Tibial nerve (tissue), 4 donors: ENCODE results near the gene FXYD6. TPM values are rescaled to one million over a fixed set of nuclear protein-coding genes. Genes with fewer than 3 reads are reported as not detected.
"Not testable (repeated sequence)": the region's sequence is repeated elsewhere in the genome, so short reads cannot be mapped to it uniquely, and the experiment has no call there.

Source experiments
- DNase-seq, 2 donors: peaks; one replicate each; pipeline ENCODE4 v3.0.0-alpha.2; 2019; ENCODE audit warnings: low spot score in 2 of 2
- H3K27ac ChIP-seq, 4 donors: fragments of 200-600 bp; sonication (generic) in 3 of 4; one replicate each; pipeline ENCODE4 v1.5.1; 2017 to 2019; ENCODE audit warnings: mild to moderate bottlenecking in 1 of 4
- H3K27me3 ChIP-seq, 2 donors: fragments of 200-600 bp; sonication (generic) in 1 of 2; one replicate each; pipeline versions ENCODE4 v1.5.1 to v1.6.0; 2017 to 2019
- H3K36me3 ChIP-seq, 3 donors: fragments of 200-600 bp; sonication (generic); one replicate each; pipeline ENCODE4 v1.5.1; 2018 to 2019
- H3K4me1 ChIP-seq, 4 donors: fragments of 200-600 bp; sonication (generic) in 3 of 4; one replicate each; pipeline ENCODE4 v1.5.1; 2017 to 2019
- H3K4me3 ChIP-seq, 4 donors: fragments of 200-600 bp; sonication (generic) in 3 of 4; one replicate each; pipeline ENCODE4 v1.5.1; 2017 to 2019; ENCODE audit warnings: mild to moderate bottlenecking in 1 of 4, moderate library complexity in 1 of 4
- H3K9me3 ChIP-seq, 4 donors: fragments of 200-600 bp; sonication (generic) in 3 of 4; one replicate each; pipeline ENCODE4 v1.5.1; 2017 to 2019
- CTCF ChIP-seq, 5 experiments: fragments of 200-600 bp in 3 of 5; fragments of 450-650 bp in 2 of 5; sonication (generic) in 3 of 5; IDR thresholded peaks; one replicate each; pipeline ENCODE4 v1.5.1; 2016 to 2019; ENCODE audit warnings: antibody characterized with exemption in 5 of 5, mild to moderate bottlenecking in 3 of 5, moderate library complexity in 2 of 5
- EP300 ChIP-seq, 2 donors: sonication (generic); formaldehyde crosslinking; IDR thresholded peaks; one replicate each; pipeline ENCODE4 v1.6.1; 2017; ENCODE audit warnings: antibody characterized with exemption in 2 of 2, mild to moderate bottlenecking in 1 of 2
- POLR2A ChIP-seq, 2 donors: fragments of 450-650 bp; IDR thresholded peaks; one replicate each; pipeline ENCODE4 v1.6.1; 2017; ENCODE audit warnings: antibody characterized with exemption in 2 of 2, mild to moderate bottlenecking in 2 of 2, moderate library complexity in 2 of 2
- WGBS, 2 donors: methylation state at CpG; one replicate each; pipeline ENCODE4 v1.1.5; 2018; 5-methylcytosine and 5-hydroxymethylcytosine counted together
- total RNA-seq, 4 donors: library from RNA; depleted of rRNA; stranded (reverse); fragments of >200 nt; gene quantifications; one replicate each; pipeline ENCODE4 v1.1.0, GENCODE V29; 2016

Gene FXYD6
- total RNA-seq: 10 to 100 TPM; 29.4 to 74.1 (median 65.7) TPM

- no peak for DNase-seq
- WGBS, 2 donors: 0 to 3% methylated on average over 22 to 47 of the region's 63 CpGs
- H3K4me1 ChIP-seq: peaks cover 0 to 48% (median 8%) of the 10 kb centered on the region in 4 donors
- no peak for TF ChIP-seq EP300 (IDR thresholded peaks at IDR 0.05)
- TF ChIP-seq CTCF (IDR thresholded peaks at IDR 0.05): no peak
- TF ChIP-seq POLR2A (IDR thresholded peaks at IDR 0.05): no peak
- peak within 1 kb of the TSS; percentile 44 to 62 (median 56) for H3K4me3 ChIP-seq
- peaks cover 0 to 64% of the 10 kb centered on the region in 2 donors for H3K27me3 ChIP-seq
- peak within 1 kb of the TSS; percentile 63 to 87 (median 66) for H3K27ac ChIP-seq
- H3K36me3 ChIP-seq: no peaks in the 10 kb centered on the region
- H3K9me3 ChIP-seq: no peaks in the 10 kb centered on the region
Measured at GRCh38 chr11:117876341-117877119, at the start of gene FXYD6. TSS of gene FXYD6 (minus strand) at chr11:117876658. CDS start at chr11:117842776, 33,882 bp downstream.

GRCh38 chr11:117926166-117926565 is 49.7 kb upstream of the FXYD6 start:
- H3K4me3 ChIP-seq, H3K9me3 ChIP-seq, H3K4me1 ChIP-seq, H3K36me3 ChIP-seq, DNase-seq, H3K27ac ChIP-seq, H3K27me3 ChIP-seq: not testable (repeated sequence)
- 82 to 86% methylated on average over 7 of the region's 7 CpGs for WGBS, 2 donors

GRCh38 chr11:117925198-117925925 is 48.9 kb upstream of the FXYD6 start:
- no peak for DNase-seq

GRCh38 chr11:117924631-117925170 is 48.2 kb upstream of the FXYD6 start:
- no peaks in the 10 kb centered on the region for H3K9me3 ChIP-seq
- no peak for TF ChIP-seq EP300 (IDR thresholded peaks at IDR 0.05)
- TF ChIP-seq CTCF (IDR thresholded peaks at IDR 0.05): no peak
- no peak for TF ChIP-seq POLR2A (IDR thresholded peaks at IDR 0.05)
- WGBS, 2 donors: 67 to 77% methylated on average over 11 of the region's 11 CpGs
- H3K27ac ChIP-seq: no peak overlapping the region
- H3K4me3 ChIP-seq: no peak overlapping the region
- no peaks in the 10 kb centered on the region for H3K27me3 ChIP-seq
- DNase-seq: no peak
- H3K36me3 ChIP-seq: no peaks in the 10 kb centered on the region
- no peaks in the 10 kb centered on the region for H3K4me1 ChIP-seq

More at GRCh38 chr11:117925198-117925925, 48.9 kb upstream of the FXYD6 start:
- Histone ChIP-seq H3K36me3 (no peaks in the 10 kb centered on the region), H3K27ac (no peak overlapping the region), H3K4me3 (no peak overlapping the region), H3K27me3 (no peaks in the 10 kb centered on the region), H3K4me1 (no peaks in the 10 kb centered on the region), H3K9me3 (no peaks in the 10 kb centered on the region)
- TF ChIP-seq EP300 (IDR thresholded peaks at IDR 0.05) (no peak), CTCF (IDR thresholded peaks at IDR 0.05) (no peak), POLR2A (IDR thresholded peaks at IDR 0.05) (no peak)
- 79 to 84% methylated on average over 11 of the region's 11 CpGs for WGBS, 2 donors

DNA sequence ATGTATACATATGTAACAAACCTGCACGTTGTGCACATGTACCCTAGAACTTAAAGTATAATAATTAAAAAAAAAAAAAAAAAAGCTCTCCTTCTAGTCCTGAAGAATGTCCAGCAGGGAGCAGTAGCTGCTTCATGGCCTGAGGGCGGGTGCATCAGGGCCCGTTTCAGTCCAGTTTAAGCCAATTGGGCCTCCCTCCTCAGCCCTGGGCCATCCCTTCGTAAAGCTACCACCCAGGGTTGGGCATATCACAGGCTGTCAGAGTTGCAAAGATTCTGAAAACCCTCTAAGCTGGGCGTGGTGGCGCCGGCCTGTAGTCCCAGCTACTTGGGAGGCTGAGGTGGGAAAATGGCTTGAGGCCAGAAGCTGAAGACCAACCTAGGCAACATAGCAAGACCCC is 47.3 kb upstream of the FXYD6 start:
- DNase-seq: no peak
- no peaks in the 10 kb centered on the region for H3K27me3 ChIP-seq
- no peak overlapping the region for H3K27ac ChIP-seq
- no peak for TF ChIP-seq EP300 (IDR thresholded peaks at IDR 0.05)
- no peak for TF ChIP-seq POLR2A (IDR thresholded peaks at IDR 0.05)
- no peak for TF ChIP-seq CTCF (IDR thresholded peaks at IDR 0.05)
- 79 to 87% methylated on average over 7 of the region's 7 CpGs for WGBS, 2 donors
- no peaks in the 10 kb centered on the region for H3K4me1 ChIP-seq
- no peaks in the 10 kb centered on the region for H3K9me3 ChIP-seq
- no peaks in the 10 kb centered on the region for H3K36me3 ChIP-seq
- H3K4me3 ChIP-seq: no peak overlapping the region
